ENCODE results near the gene CUL9. TPM values are rescaled to one million over a fixed set of nuclear protein-coding genes. Genes with fewer than 3 reads are reported as not detected.

Gene CUL9
- total RNA-seq, 1 donor, result 34.4 TPM

GRCh38 chr6:43170931-43171706 lies 10.9 kb upstream of the CUL9 start, which contains the start of gene SRF:
Gene SRF (plus strand): TSS chr6:43171269. CDS start chr6:43171657, 388 bp downstream.
- peaks cover 36% of the 10 kb centered on the region for H3K4me1 ChIP-seq (ENCODE audit: insufficient read depth, low read length)
- peaks cover 14% of the 10 kb centered on the region for H3K36me3 ChIP-seq (ENCODE audit: insufficient read depth, low read length)
- peaks cover 25% of the 10 kb centered on the region for H4K20me1 ChIP-seq (ENCODE audit: insufficient read depth, low read length)
- peak within 1 kb of the TSS; percentile 98 for H3K4me2 ChIP-seq (ENCODE audit: insufficient read depth, low read length)
- peak within 1 kb of the TSS; percentile 86 for H3K4me3 ChIP-seq (ENCODE audit: insufficient read depth, low read length)
- H2AFZ ChIP-seq (ENCODE audit: low read length), result peak within 1 kb of the TSS; percentile 98
- no peaks in the 10 kb centered on the region for H3K9me3 ChIP-seq (ENCODE audit: low read depth, low read length)
- H3K79me2 ChIP-seq (ENCODE audit: insufficient read depth, low read length), result peaks cover 40% of the 10 kb centered on the region
- H3K27ac ChIP-seq (ENCODE audit: low read depth, low read length), result peak within 1 kb of the TSS; percentile 92
- TF ChIP-seq CTCF (IDR thresholded peaks at IDR 0.05; ENCODE audit: extremely low read depth, low read depth, low read length), result peak; percentile 45
- peak; percentile 99 for DNase-seq (ENCODE audit: insufficient read length, low spot score, missing footprints)
- no peaks in the 10 kb centered on the region for H3K27me3 ChIP-seq (ENCODE audit: insufficient read depth, low read length)

GRCh38 chr6:43171707-43172103 lies 10.3 kb upstream of the CUL9 start:
- H3K4me1 ChIP-seq (ENCODE audit: insufficient read depth, low read length), result peaks cover 36% of the 10 kb centered on the region
- no peak for DNase-seq (ENCODE audit: insufficient read length, low spot score, missing footprints)
- no peaks in the 10 kb centered on the region for H3K9me3 ChIP-seq (ENCODE audit: low read depth, low read length)
- H3K27ac ChIP-seq (ENCODE audit: low read depth, low read length), result peak overlapping the region; percentile 92
- peaks cover 31% of the 10 kb centered on the region for H4K20me1 ChIP-seq (ENCODE audit: insufficient read depth, low read length)
- H3K36me3 ChIP-seq (ENCODE audit: insufficient read depth, low read length), result peaks cover 19% of the 10 kb centered on the region
- peak overlapping the region; percentile 96 for H3K4me2 ChIP-seq (ENCODE audit: insufficient read depth, low read length)
- no peak for TF ChIP-seq CTCF (IDR thresholded peaks at IDR 0.05; ENCODE audit: extremely low read depth, low read depth, low read length)
- no peak overlapping the region for H2AFZ ChIP-seq (ENCODE audit: low read length)
- H3K27me3 ChIP-seq (ENCODE audit: insufficient read depth, low read length), result no peaks in the 10 kb centered on the region
- H3K4me3 ChIP-seq (ENCODE audit: insufficient read depth, low read length), result peak overlapping the region; percentile 86
- peaks cover 46% of the 10 kb centered on the region for H3K79me2 ChIP-seq (ENCODE audit: insufficient read depth, low read length)

GRCh38 chr6:43172104-43173007 lies 9.6 kb upstream of the CUL9 start:
- H3K4me1 ChIP-seq (ENCODE audit: insufficient read depth, low read length), result peaks cover 36% of the 10 kb centered on the region
- H3K4me3 ChIP-seq (ENCODE audit: insufficient read depth, low read length), result peak overlapping the region; percentile 86
- H3K4me2 ChIP-seq (ENCODE audit: insufficient read depth, low read length), result peak overlapping the region; percentile 96
- H3K79me2 ChIP-seq (ENCODE audit: insufficient read depth, low read length), result peaks cover 50% of the 10 kb centered on the region
- no peaks in the 10 kb centered on the region for H3K27me3 ChIP-seq (ENCODE audit: insufficient read depth, low read length)
- no peak overlapping the region for H2AFZ ChIP-seq (ENCODE audit: low read length)
- peak overlapping the region; percentile 92 for H3K27ac ChIP-seq (ENCODE audit: low read depth, low read length)
- H3K36me3 ChIP-seq (ENCODE audit: insufficient read depth, low read length), result peaks cover 23% of the 10 kb centered on the region
- H4K20me1 ChIP-seq (ENCODE audit: insufficient read depth, low read length), result peaks cover 33% of the 10 kb centered on the region
- H3K9me3 ChIP-seq (ENCODE audit: low read depth, low read length), result no peaks in the 10 kb centered on the region
- no peak for TF ChIP-seq CTCF (IDR thresholded peaks at IDR 0.05; ENCODE audit: extremely low read depth, low read depth, low read length)
- peak; percentile 83 for DNase-seq (ENCODE audit: insufficient read length, low spot score, missing footprints)

Measured in osteoblast (primary cell).